ENCODE measurements around the gene PDGFRB. TPM values are rescaled to one million over a fixed set of nuclear protein-coding genes. Genes with fewer than 3 reads are reported as not detected.

The PDGFRB gene
- total RNA-seq, 4 donors from 2014 or later, result 20.2 to 56.3 (median 28.3) TPM

GRCh38 chr5:150120617-150121447 lies 34.8 kb downstream of the PDGFRB start:
- Histone ChIP-seq H3K27ac (no peak overlapping the region), H3K36me3 (no peaks in the 10 kb centered on the region), H3K27me3 (no peaks in the 10 kb centered on the region), H3K4me1 (peaks cover 0 to 13% (median 0%) of the 10 kb centered on the region in 4 donors), H3K9me3 (no peaks in the 10 kb centered on the region), H3K4me3 (no peak overlapping the region)
- no peak for TF ChIP-seq POLR2AphosphoS5 (IDR thresholded peaks at IDR 0.05)
- TF ChIP-seq CTCF (IDR thresholded peaks at IDR 0.05), result no peak
- TF ChIP-seq POLR2A (IDR thresholded peaks at IDR 0.05), result no peak
- no peak for TF ChIP-seq EP300 (IDR thresholded peaks at IDR 0.05; ENCODE audit: low read depth)
- intact Hi-C loops (cut with DNase I; ENCODE audit: low total_unique reads) (no loop called here), in situ Hi-C loops (cut with MboI; ENCODE audit: low pct_ligation_motif_present in 1 of 4, low pct_unique_long_range_greater_than_20kb in 1 of 4, low sequenced_read_pairs in 3 of 4) (loop anchor here in 1 of 4 donors (25.0 kb wide), 1 partner anchor 284 kb away; no protein-coding TSS in a partner anchor)
- WGBS, 2 donors (ENCODE audit: low coverage in 1 of 2), result 86 to 87% methylated on average over 2 to 19 of the region's 19 CpGs
- no peak for DNase-seq

GRCh38 chr5:150120062-150120441 lies 35.6 kb downstream of the PDGFRB start:
- in situ Hi-C loops (cut with MboI; ENCODE audit: low pct_ligation_motif_present in 1 of 4, low pct_unique_long_range_greater_than_20kb in 1 of 4, low sequenced_read_pairs in 3 of 4) (loop anchor here in 1 of 4 donors (25.0 kb wide), 1 partner anchor 283 kb away; no protein-coding TSS in a partner anchor), intact Hi-C loops (cut with DNase I; ENCODE audit: low total_unique reads) (no loop called here)
- TF ChIP-seq POLR2AphosphoS5 (IDR thresholded peaks at IDR 0.05), result no peak
- no peak for TF ChIP-seq CTCF (IDR thresholded peaks at IDR 0.05)
- no peak for TF ChIP-seq EP300 (IDR thresholded peaks at IDR 0.05; ENCODE audit: low read depth)
- no peak for TF ChIP-seq POLR2A (IDR thresholded peaks at IDR 0.05)
- WGBS, 2 donors (ENCODE audit: low coverage in 1 of 2), result 94% methylated on average over 3 of the region's 3 CpGs; no CpG with 5 or more reads in 1 of the 2 donors
- Histone ChIP-seq H3K27me3 (no peaks in the 10 kb centered on the region), H3K4me3 (no peak overlapping the region), H3K4me1 (peaks cover 0 to 13% (median 0%) of the 10 kb centered on the region in 4 donors), H3K27ac (no peak overlapping the region), H3K9me3 (no peaks in the 10 kb centered on the region), H3K36me3 (no peaks in the 10 kb centered on the region)
- peak; percentile 5 for DNase-seq

GRCh38 chr5:150119421-150120061 lies 36.1 kb downstream of the PDGFRB start:
- peak; percentile 8 for DNase-seq
- peaks cover 0 to 13% (median 0%) of the 10 kb centered on the region in 4 donors for H3K4me1 ChIP-seq
- intact Hi-C loops (cut with DNase I; ENCODE audit: low total_unique reads) (no loop called here), in situ Hi-C loops (cut with MboI; ENCODE audit: low pct_ligation_motif_present in 1 of 4, low pct_unique_long_range_greater_than_20kb in 1 of 4, low sequenced_read_pairs in 3 of 4) (loop anchor here in 1 of 4 donors (25.0 kb wide), 1 partner anchor 282 kb away; no protein-coding TSS in a partner anchor)
- no peaks in the 10 kb centered on the region for H3K27me3 ChIP-seq
- no peaks in the 10 kb centered on the region for H3K9me3 ChIP-seq
- H3K4me3 ChIP-seq, result no peak overlapping the region
- 84% methylated on average over 10 of the region's 10 CpGs; no CpG with 5 or more reads in 1 of the 2 donors for WGBS, 2 donors (ENCODE audit: low coverage in 1 of 2)
- H3K36me3 ChIP-seq, result no peaks in the 10 kb centered on the region
- H3K27ac ChIP-seq, result no peak overlapping the region
- TF ChIP-seq POLR2AphosphoS5 (IDR thresholded peaks at IDR 0.05), result no peak
- TF ChIP-seq CTCF (IDR thresholded peaks at IDR 0.05), result no peak
- TF ChIP-seq EP300 (IDR thresholded peaks at IDR 0.05; ENCODE audit: low read depth), result no peak
- no peak for TF ChIP-seq POLR2A (IDR thresholded peaks at IDR 0.05)
